SW480 (cell line): ENCODE data around the gene GPR45.

Source experiments
- DNase-seq: peaks from one replicate; pipeline ENCODE4 v3.0.0-alpha.2; 2016; ENCODE audit warnings: low spot score

GPR45 gene

GRCh38 chr2:105254531-105255210 is 13.1 kb downstream of the GPR45 start:
- no peak for DNase-seq

DNA sequence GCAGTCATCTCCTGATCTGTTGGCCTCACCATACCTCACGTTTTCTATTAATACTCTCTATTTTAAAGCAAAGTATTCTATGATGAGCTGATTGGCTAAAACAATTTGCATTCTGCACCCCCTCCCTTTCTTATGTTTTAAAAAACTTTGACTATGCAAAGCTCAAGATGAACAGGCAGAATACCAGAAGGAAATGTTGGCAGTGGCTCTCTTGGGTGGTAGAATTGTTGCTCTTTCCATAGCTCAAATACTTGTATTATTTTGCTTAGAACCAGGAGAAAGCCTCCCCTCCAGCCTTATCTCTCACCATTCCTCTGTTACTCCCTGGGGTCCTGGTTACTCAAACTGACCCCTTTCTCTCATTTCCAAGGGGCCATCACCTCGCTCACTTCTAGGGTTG is 14.4 kb downstream of the GPR45 start:
- DNase-seq = no peak

DNA sequence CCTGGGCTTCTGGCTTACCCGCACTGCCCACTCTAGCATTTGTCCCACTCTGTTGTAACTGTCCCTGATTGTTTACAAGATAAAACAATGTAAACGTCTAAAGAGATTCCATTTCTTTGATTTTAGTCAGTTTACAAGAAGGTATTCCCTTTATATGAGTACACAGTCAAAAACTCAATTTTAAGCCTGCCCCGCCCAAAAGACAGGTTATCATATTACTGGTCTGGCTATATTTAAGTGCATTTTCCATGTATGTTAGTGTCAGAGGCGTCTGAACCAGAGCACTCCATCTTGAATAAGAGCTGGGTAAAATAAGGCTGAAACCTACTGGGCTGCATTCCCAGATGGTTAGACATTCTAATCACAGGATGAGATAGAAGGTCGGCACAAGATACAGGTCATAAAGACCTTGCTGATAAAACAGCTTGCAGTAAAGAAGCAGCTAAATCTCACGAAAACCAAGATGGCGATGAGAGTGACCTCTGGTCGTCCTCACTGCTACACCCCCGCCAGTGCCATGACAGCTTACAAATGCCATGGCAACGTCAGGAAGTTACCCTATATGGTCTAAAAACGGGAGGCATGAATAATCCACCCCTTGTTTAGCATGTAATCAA is 15.0 kb downstream of the GPR45 start:
- no peak for DNase-seq

DNA sequence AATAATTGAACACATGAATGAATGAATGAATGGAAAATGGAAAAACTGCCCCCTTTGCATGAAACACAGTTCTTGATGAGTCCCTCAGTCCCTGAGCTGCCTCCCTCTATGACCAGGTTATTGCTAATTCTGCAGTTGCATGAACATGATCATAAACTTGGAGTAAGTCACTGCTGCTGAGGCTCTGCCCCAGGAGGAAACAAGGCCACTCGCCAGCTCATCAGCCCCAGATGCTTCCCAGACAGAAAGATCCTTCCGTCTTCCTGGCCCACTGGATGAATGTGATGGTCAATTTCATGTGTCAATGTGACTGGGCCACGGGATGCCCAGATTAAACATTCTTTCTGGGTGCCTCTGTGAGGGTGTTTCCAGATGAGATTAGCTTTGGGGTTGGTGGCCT is 16.4 kb downstream of the GPR45 start:
- DNase-seq = no peak

DNA sequence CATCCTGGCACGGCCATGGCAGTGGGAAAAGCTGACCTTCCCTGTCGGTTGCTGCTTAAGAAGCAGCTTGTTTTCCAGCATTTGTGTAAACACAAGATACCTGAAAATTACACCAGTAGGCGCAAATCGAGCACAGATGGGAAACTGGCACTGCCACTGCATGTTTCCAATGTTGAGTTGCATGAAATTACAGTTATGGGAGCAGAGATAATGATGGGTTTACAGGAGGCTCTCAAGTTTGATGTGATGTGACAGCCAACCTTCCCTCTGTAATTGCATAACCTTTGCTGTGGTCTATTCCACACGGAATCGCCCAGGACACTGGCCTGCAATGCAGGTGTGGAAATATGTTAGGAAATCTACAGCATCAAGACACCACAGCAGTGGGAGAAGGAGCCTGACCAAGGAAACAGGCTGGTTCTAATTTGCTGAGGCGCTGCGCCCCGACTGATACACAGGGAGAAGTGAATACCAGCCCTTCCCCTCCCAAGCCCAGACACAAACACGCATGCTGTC is 17.4 kb downstream of the GPR45 start:
- no peak for DNase-seq

GRCh38 chr2:105261061-105261460 is 19.5 kb downstream of the GPR45 start:
- DNase-seq = peak; percentile 63

GRCh38 chr2:105262651-105263091 is 21.1 kb downstream of the GPR45 start:
- no peak for DNase-seq

- no peak for DNase-seq
Measured at GRCh38 chr2:105269426-105269825, 27.9 kb downstream of the GPR45 start.

GRCh38 chr2:105271393-105272045 is 30.0 kb downstream of the GPR45 start:
- no peak for DNase-seq

DNA sequence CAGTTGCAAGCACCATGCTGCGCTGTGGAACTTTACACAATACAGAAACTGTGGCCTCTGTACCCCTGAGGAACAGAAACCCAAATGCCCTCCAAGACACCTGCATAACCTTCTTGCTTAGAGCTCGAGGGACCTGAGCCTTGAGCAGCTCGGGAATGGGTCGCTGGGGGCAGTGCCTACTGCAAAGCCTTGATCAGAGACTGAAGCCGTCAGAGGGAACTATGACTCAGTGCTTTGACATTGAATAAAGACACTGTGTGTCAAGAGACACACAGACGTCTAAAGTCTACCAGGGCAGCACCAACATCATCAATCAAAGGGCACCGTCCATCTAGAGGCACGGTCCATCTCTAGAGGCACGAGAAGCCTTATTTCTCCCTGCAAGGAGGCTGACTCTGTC is 30.6 kb downstream of the GPR45 start:
- DNase-seq = no peak

- DNase-seq = no peak
Measured at GRCh38 chr2:105274046-105274445, 32.5 kb downstream of the GPR45 start.

- no peak for DNase-seq
Measured at GRCh38 chr2:105278654-105279053, 37.1 kb downstream of the GPR45 start.

DNA sequence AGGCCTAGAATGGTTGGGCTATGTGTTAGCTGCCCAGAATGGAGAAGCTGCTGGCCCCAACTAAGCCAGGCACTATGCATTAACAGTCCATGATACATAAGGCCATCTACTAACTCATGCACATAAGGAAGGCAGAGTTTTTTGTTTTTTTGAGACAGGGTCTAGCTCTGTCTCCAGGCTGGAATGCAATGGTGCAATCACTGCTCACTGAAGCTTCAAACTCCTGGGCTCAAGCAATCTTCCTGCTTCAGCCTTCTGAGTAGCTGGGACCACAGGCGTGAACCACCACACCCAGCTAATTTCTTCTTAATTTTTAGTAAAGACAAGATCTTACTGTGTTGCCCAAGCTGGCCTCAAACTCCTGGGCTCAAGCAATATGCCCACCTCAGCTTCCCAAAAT is 37.6 kb downstream of the GPR45 start:
- DNase-seq = no peak

DNA sequence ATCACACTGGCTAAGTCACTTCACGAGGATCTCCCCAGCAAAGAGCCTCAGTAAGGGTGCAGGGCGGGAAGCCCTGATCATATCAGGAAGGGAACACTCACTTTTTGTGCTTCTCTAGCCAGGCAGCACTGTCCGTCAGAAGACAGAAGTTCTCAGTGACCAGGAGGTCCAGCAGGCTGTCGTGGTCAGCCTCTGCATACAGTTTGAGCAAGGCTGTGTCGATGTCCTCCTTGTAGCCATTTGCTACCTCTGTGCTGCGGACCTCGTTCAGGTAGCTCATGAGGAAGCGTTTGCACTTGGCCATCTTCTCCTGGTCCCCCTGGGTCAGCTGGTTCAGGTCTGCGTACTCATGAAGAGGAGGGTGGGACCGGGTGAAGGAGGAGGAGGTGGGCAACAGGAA is 38.7 kb downstream of the GPR45 start:
- no peak for DNase-seq

DNA sequence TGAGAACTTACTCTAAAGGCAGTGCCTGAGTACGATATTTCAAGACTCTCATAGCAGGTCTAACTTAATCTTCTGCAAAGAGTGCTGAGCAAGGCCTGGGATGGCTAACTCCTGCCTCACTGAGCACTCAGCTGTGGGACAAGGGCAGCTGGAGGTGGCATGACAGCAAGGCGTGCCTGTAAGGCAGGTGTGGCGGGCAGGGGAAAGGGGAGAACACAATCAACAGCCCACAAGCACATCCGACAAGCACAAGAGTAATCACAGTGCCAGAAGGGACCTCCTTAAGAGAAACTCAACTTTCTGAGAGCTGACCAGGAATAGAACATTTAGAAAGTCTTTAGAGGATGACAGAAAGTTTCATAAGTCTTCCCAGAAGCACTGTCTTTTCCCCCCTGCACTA is 42.0 kb downstream of the GPR45 start:
- no peak for DNase-seq

GRCh38 chr2:105287692-105288091 is 46.1 kb downstream of the GPR45 start:
- DNase-seq = peak; percentile 17

GRCh38 chr2:105288133-105288532 is 46.6 kb downstream of the GPR45 start:
- no peak for DNase-seq

DNA sequence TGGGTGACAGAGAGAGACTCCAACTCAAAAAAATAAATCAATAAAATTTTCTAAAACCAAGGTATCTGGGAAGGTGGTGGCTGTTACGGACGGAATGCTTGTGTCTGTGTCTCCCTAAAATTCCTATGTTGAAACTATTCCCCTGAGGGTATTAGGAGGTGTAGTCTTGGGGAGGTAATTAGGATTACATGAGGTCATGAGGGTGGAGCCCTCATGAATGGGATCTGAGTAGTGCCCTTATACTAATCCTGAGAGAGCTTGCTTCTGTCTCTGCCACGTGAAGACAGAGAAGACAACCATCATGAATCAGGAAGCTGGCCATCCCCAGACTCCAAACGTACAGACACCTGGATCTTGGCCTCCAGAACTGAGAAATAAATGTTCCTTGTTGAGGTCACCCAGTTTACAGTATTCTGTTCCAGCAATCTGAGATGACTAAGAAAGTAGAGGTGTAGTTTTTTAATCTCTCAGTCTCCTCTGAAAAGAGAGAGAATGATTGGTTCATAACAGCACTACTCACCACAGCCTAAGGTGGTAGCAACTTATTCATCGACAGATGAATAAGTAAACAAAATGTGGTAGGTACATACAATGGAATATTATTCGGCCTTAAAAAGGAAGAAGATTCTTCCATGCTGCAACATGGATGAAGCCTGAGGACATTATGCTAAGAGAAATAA is 49.6 kb downstream of the GPR45 start:
- DNase-seq = no peak

DNA sequence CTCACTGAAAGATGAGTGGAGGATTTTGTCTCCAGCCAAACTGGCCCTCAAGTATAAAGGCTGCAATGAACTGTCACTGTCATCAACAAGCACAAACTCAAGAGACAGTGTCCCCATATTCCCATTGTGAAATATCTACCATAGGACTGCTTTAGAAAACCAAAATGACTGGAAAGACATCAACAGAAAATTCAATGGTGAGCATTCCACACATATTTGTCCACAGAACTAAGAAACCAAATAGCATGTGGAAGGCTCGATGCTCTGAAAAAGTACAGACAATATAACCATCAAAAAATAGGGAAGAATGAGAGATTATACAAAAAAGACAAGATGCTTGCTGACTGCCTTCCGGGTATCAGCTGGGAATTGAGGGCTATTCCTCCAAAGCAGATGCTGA is 50.4 kb downstream of the GPR45 start:
- DNase-seq = no peak
